ENCODE measurements around the gene SERGEF.
A peak's percentile ranks its signal among the peaks of the same experiment; 100 is the strongest.

Gene SERGEF

GRCh38 chr11:17855531-17856290, 157.1 kb downstream of the SERGEF start:
- no peak for DNase-seq

GRCh38 chr11:17853280-17853679, 159.6 kb downstream of the SERGEF start:
- no peak for DNase-seq

- no peak for DNase-seq
These were observed 160.6 kb downstream of the SERGEF start for GRCh38 chr11:17852246-17852645.

GRCh38 chr11:17851697-17852096, 161.2 kb downstream of the SERGEF start:
- no peak for DNase-seq

GRCh38 chr11:17850336-17850735, 162.5 kb downstream of the SERGEF start:
- no peak for DNase-seq

GRCh38 chr11:17848715-17849114, 164.1 kb downstream of the SERGEF start:
- no peak for DNase-seq

GRCh38 chr11:17846852-17847453, 165.9 kb downstream of the SERGEF start:
- DNase-seq, result no peak

- DNase-seq, result no peak
These were observed 167.4 kb downstream of the SERGEF start for GRCh38 chr11:17845431-17845881.

GRCh38 chr11:17840101-17840548, 172.7 kb downstream of the SERGEF start:
- peak in 2 of 3 donors; percentile 4 to 17 for DNase-seq

- DNase-seq, result no peak
These were observed 173.4 kb downstream of the SERGEF start for GRCh38 chr11:17839450-17839849.

GRCh38 chr11:17838102-17838501, 174.7 kb downstream of the SERGEF start:
- DNase-seq, result no peak

GRCh38 chr11:17831883-17832282, 181.0 kb downstream of the SERGEF start:
- DNase-seq, result no peak

GRCh38 chr11:17831228-17831627, 181.6 kb downstream of the SERGEF start:
- DNase-seq, result no peak

GRCh38 chr11:17828311-17828751, 184.5 kb downstream of the SERGEF start:
- DNase-seq, result no peak

GRCh38 chr11:17827006-17827405, 185.8 kb downstream of the SERGEF start:
- no peak for DNase-seq

- no peak for DNase-seq
These were observed 190.5 kb downstream of the SERGEF start for GRCh38 chr11:17822401-17822781.

- no peak for DNase-seq
These were observed 191.0 kb downstream of the SERGEF start for GRCh38 chr11:17821648-17822400.

GRCh38 chr11:17816232-17816931, 196.5 kb downstream of the SERGEF start:
- DNase-seq, result no peak

GRCh38 chr11:17814546-17814945, 198.3 kb downstream of the SERGEF start:
- no peak for DNase-seq

- no peak for DNase-seq
These were observed 199.3 kb downstream of the SERGEF start for GRCh38 chr11:17813391-17814059.

GRCh38 chr11:17812865-17813187, 200.0 kb downstream of the SERGEF start:
- DNase-seq, result no peak

- no peak for DNase-seq
These were observed 200.6 kb downstream of the SERGEF start for GRCh38 chr11:17812091-17812864.
